SK-N-SH (cell line): Measurements from ENCODE around the gene CSNK2A1.

Experiments
- CTCF ChIP-seq: fragments of 200-600 bp; sonication (generic); IDR thresholded peaks from 2 replicates; pipeline ENCODE4 v1.6.1; 2017; ENCODE audit warnings: antibody characterized with exemption, mild to moderate bottlenecking, moderate library complexity
- EP300 ChIP-seq, 2 experiments: IDR thresholded peaks; 2 replicates each; pipeline versions ENCODE4 v1.4.0 to v1.6.1; 2012; ENCODE audit warnings: borderline replicate concordance in 1 of 2, low read depth in 1 of 2, low read length in 1 of 2
- FOXJ3 ChIP-seq: sonication (generic); formaldehyde crosslinking; IDR thresholded peaks from 2 replicates; pipeline ENCODE4 v1.5.1; 2020; ENCODE audit warnings: mild to moderate bottlenecking, missing genetic modification reagents
- JUND ChIP-seq: IDR thresholded peaks from 2 replicates; pipeline ENCODE4 v1.4.0; 2012
- POLR2AphosphoS5 ChIP-seq: IDR thresholded peaks from 2 replicates; pipeline ENCODE4 v1.6.1; 2012; ENCODE audit warnings: low read depth, low read length
- SIN3A ChIP-seq: IDR thresholded peaks from 2 replicates; pipeline ENCODE4 v1.6.1; 2012; ENCODE audit warnings: low read depth, mild to moderate bottlenecking, low read length, moderate library complexity, borderline replicate concordance
- TCF12 ChIP-seq: IDR thresholded peaks from 2 replicates; pipeline ENCODE4 v1.4.0; 2012
- USF2 ChIP-seq: fragments of 150-350 bp; IDR thresholded peaks from 2 replicates; pipeline ENCODE4 v1.6.1; 2017; ENCODE audit warnings: antibody characterized with exemption, low read length, low read depth, borderline replicate concordance
- TF ChIP-seq, protein P1 (sequence below): IDR thresholded peaks from 2 replicates; pipeline ENCODE4 v1.4.0; 2012; ENCODE audit warnings: low read depth, borderline replicate concordance
- TF ChIP-seq, protein P2 (sequence below): IDR thresholded peaks from 2 replicates; pipeline ENCODE4 v1.4.0; 2012; ENCODE audit warnings: low read depth, borderline replicate concordance
- TF ChIP-seq, protein P3 (sequence below): IDR thresholded peaks from 2 replicates; pipeline ENCODE4 v1.6.1; 2012; ENCODE audit warnings: mild to moderate bottlenecking, low read depth, low read length, moderate library complexity

GRCh38 chr20:432677-433299 is 110.8 kb downstream of the CSNK2A1 start:
- TF ChIP-seq, protein P1, sequence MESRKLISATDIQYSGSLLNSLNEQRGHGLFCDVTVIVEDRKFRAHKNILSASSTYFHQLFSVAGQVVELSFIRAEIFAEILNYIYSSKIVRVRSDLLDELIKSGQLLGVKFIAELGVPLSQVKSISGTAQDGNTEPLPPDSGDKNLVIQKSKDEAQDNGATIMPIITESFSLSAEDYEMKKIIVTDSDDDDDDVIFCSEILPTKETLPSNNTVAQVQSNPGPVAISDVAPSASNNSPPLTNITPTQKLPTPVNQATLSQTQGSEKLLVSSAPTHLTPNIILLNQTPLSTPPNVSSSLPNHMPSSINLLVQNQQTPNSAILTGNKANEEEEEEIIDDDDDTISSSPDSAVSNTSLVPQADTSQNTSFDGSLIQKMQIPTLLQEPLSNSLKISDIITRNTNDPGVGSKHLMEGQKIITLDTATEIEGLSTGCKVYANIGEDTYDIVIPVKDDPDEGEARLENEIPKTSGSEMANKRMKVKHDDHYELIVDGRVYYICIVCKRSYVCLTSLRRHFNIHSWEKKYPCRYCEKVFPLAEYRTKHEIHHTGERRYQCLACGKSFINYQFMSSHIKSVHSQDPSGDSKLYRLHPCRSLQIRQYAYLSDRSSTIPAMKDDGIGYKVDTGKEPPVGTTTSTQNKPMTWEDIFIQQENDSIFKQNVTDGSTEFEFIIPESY = no peak
- TF ChIP-seq POLR2AphosphoS5 = peak; percentile 9; the same call in 1 of the 2 replicates
- TF ChIP-seq TCF12 = no peak
- TF ChIP-seq, protein P2, sequence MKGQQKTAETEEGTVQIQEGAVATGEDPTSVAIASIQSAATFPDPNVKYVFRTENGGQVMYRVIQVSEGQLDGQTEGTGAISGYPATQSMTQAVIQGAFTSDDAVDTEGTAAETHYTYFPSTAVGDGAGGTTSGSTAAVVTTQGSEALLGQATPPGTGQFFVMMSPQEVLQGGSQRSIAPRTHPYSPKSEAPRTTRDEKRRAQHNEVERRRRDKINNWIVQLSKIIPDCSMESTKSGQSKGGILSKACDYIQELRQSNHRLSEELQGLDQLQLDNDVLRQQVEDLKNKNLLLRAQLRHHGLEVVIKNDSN = no peak
- no peak for TF ChIP-seq USF2
- TF ChIP-seq, protein P3, sequence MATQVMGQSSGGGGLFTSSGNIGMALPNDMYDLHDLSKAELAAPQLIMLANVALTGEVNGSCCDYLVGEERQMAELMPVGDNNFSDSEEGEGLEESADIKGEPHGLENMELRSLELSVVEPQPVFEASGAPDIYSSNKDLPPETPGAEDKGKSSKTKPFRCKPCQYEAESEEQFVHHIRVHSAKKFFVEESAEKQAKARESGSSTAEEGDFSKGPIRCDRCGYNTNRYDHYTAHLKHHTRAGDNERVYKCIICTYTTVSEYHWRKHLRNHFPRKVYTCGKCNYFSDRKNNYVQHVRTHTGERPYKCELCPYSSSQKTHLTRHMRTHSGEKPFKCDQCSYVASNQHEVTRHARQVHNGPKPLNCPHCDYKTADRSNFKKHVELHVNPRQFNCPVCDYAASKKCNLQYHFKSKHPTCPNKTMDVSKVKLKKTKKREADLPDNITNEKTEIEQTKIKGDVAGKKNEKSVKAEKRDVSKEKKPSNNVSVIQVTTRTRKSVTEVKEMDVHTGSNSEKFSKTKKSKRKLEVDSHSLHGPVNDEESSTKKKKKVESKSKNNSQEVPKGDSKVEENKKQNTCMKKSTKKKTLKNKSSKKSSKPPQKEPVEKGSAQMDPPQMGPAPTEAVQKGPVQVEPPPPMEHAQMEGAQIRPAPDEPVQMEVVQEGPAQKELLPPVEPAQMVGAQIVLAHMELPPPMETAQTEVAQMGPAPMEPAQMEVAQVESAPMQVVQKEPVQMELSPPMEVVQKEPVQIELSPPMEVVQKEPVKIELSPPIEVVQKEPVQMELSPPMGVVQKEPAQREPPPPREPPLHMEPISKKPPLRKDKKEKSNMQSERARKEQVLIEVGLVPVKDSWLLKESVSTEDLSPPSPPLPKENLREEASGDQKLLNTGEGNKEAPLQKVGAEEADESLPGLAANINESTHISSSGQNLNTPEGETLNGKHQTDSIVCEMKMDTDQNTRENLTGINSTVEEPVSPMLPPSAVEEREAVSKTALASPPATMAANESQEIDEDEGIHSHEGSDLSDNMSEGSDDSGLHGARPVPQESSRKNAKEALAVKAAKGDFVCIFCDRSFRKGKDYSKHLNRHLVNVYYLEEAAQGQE = no peak
- TF ChIP-seq JUND = no peak
- no peak for TF ChIP-seq SIN3A
- TF ChIP-seq FOXJ3 = no peak
- TF ChIP-seq CTCF = no peak
- no peak for TF ChIP-seq EP300 (IDR thresholded peaks at IDR 0.05; ENCODE audit: borderline replicate concordance in 1 of 2, low read depth in 1 of 2, low read length in 1 of 2)
